Testis (tissue), 2 donors: Measurements from ENCODE around the gene ADAM10.

Experiments
- CTCF ChIP-seq, 3 experiments: fragments of 450-650 bp in 2 of 3; fragments of 200-600 bp in 1 of 3; sonication (generic) in 1 of 3; IDR thresholded peaks; one replicate each; pipeline ENCODE4 v1.5.1; 2016 to 2019; ENCODE audit warnings: antibody characterized with exemption in 3 of 3, mild to moderate bottlenecking in 2 of 3, moderate library complexity in 1 of 3
- POLR2A ChIP-seq: fragments of 450-650 bp; IDR thresholded peaks from one replicate; pipeline ENCODE4 v1.6.1; 2017; ENCODE audit warnings: antibody characterized with exemption, mild to moderate bottlenecking, moderate library complexity

DNA sequence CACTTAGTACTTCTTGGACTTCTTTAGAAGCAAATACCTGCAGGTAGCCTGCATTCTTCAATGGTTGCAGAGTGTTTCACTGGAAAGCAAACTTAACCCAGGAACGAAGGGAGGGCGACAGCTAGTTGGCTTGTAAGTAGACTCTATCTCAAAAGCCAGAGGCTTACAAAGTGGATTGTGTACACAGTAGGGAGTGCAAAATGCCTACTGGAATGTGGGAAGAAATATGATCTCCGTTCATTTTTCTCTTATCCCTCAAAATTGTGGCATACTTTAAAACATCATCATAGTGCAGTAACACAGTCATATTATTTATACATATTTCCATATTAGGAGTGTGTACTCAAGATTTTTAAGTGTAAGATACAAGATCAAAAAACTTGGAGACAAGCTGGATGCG lies 162.0 kb downstream of the ADAM10 start:
- TF ChIP-seq CTCF (IDR thresholded peaks at IDR 0.05) = no peak
- TF ChIP-seq POLR2A = no peak
